Mammary epithelial cell (primary cell): ENCODE data around the gene DENND4B.

Experiments
- CTCF ChIP-seq, 2 donors: IDR thresholded peaks in 1 of 2; conservative IDR thresholded peaks in 1 of 2; 2 replicates each; pipeline ENCODE4 v1.5.1; 2011 to 2012; ENCODE audit warnings: inconsistent platforms in 2 of 2, low read length in 2 of 2, mild to moderate bottlenecking in 2 of 2, control low read depth in 1 of 2, low read depth in 1 of 2; ENCODE audit not compliant: insufficient read depth in 1 of 2; ENCODE audit errors: extremely low read depth in 1 of 2
- EZH2 ChIP-seq: IDR thresholded peaks from 2 replicates; pipeline ENCODE4 v1.6.1; 2012; ENCODE audit warnings: low read length, inconsistent platforms, borderline replicate concordance

GRCh38 chr1:153919876-153920852 is 26.4 kb downstream of the DENND4B start:
- TF ChIP-seq EZH2 (no peak), CTCF (conservative IDR thresholded peaks at IDR 0.05 in 1 of 2, IDR thresholded peaks at IDR 0.05 in 1 of 2; ENCODE audit: extremely low read depth in 1 of 2, insufficient read depth in 1 of 2, low read depth in 1 of 2, low read length in 2 of 2) (peak in 1 of 2 donors; percentile 40)
